ENCODE results near the gene OR10V1.

OR10V1 gene

GRCh38 chr11:59756845-59757244 lies 43.2 kb upstream of the OR10V1 start:
- TF ChIP-seq CTCF (IDR thresholded peaks at IDR 0.05; ENCODE audit: insufficient read depth, low read length, missing control alignments) = no peak
- CTCF ChIA-PET = interaction anchor here (0.5 to 8.1 kb wide), 8 partner anchors 10 to 178 kb away, joined by 4 to 216 read pairs (median 12); partner anchors contain the start of genes MRPL16 and PATL1
- no peak overlapping the region; the same call in 1 of the 2 replicates for H3K4me3 ChIP-seq (ENCODE audit: low read depth, low read length)
- POLR2A ChIA-PET = no interaction called here
- DNase-seq (ENCODE audit: low read depth, low spot score) = no peak

GRCh38 chr11:59756558-59756840 lies 42.9 kb upstream of the OR10V1 start:
- TF ChIP-seq CTCF (IDR thresholded peaks at IDR 0.05; ENCODE audit: insufficient read depth, low read length, missing control alignments) = no peak
- ChIA-PET CTCF (interaction anchor here (2.0 to 8.1 kb wide), 7 partner anchors 10 to 87 kb away, joined by 5 to 216 read pairs (median 14); partner anchors contain the start of genes MRPL16 and PATL1), POLR2A (no interaction called here)
- no peak overlapping the region for H3K4me3 ChIP-seq (ENCODE audit: low read depth, low read length)
- DNase-seq (ENCODE audit: low read depth, low spot score) = no peak

- peak overlapping the region; percentile 83 for H3K4me3 ChIP-seq (ENCODE audit: low read depth, low read length)
- ChIA-PET CTCF (interaction anchor here (0.9 to 8.1 kb wide), 12 partner anchors 10 to 190 kb away, joined by 3 to 216 read pairs (median 10); partner anchors contain the start of genes MRPL16 and PATL1), POLR2A (interaction anchor here (1.0 to 1.8 kb wide), 7 partner anchors 16 to 207 kb away, joined by 3 to 7 read pairs (median 4); partner anchors contain the start of gene PATL1)
- TF ChIP-seq CTCF (IDR thresholded peaks at IDR 0.05; ENCODE audit: insufficient read depth, low read length, missing control alignments) = peak; percentile 6
- DNase-seq (ENCODE audit: low read depth, low spot score) = no peak
Observed at GRCh38 chr11:59755701-59756557, 42.3 kb upstream of the OR10V1 start.

GRCh38 chr11:59754859-59755700 lies 41.4 kb upstream of the OR10V1 start, which contains the start of gene STX3:
Gene STX3 (plus strand): TSS chr11:59755376. CDS start chr11:59755606, 230 bp downstream.
- peak within 1 kb of the TSS; percentile 83 for H3K4me3 ChIP-seq (ENCODE audit: low read depth, low read length)
- DNase-seq (ENCODE audit: low read depth, low spot score) = no peak
- POLR2A ChIA-PET = interaction anchor here (0.6 to 1.8 kb wide), 10 partner anchors 12 to 206 kb away, joined by 3 to 7 read pairs (median 4); partner anchors contain the start of genes MRPL16 and PATL1
- CTCF ChIA-PET = interaction anchor here (0.7 to 8.1 kb wide), 25 partner anchors 9 to 214 kb away, joined by 3 to 216 read pairs (median 4); partner anchors contain the start of genes MRPL16 and PATL1
- TF ChIP-seq CTCF (IDR thresholded peaks at IDR 0.05; ENCODE audit: insufficient read depth, low read length, missing control alignments) = no peak

GRCh38 chr11:59754494-59754858 lies 40.8 kb upstream of the OR10V1 start:
- ChIA-PET POLR2A (interaction anchor here (1.1 to 1.8 kb wide), 7 partner anchors 13 to 205 kb away, joined by 3 to 7 read pairs (median 4); partner anchors contain the start of genes MRPL16 and PATL1), CTCF (interaction anchor here (0.7 to 8.1 kb wide), 20 partner anchors 9 to 213 kb away, joined by 3 to 216 read pairs (median 6); partner anchors contain the start of genes MRPL16 and PATL1)
- peak overlapping the region; percentile 83 for H3K4me3 ChIP-seq (ENCODE audit: low read depth, low read length)
- no peak for DNase-seq (ENCODE audit: low read depth, low spot score)
- no peak for TF ChIP-seq CTCF (IDR thresholded peaks at IDR 0.05; ENCODE audit: insufficient read depth, low read length, missing control alignments)
